Measurements from ENCODE around the gene SEC24B. TPM values are rescaled to one million over a fixed set of nuclear protein-coding genes. Genes with fewer than 3 reads are reported as not detected.

SEC24B gene
- total RNA-seq, 2 donors from 2014 or later, result 42.5 to 48.6 TPM

GRCh38 chr4:109588176-109588575 lies 154.6 kb downstream of the SEC24B start:
- Mint-ChIP-seq H3K9me3 (peaks cover 25% of the 10 kb centered on the region), H3K27ac (no peak overlapping the region), H3K4me3 (no peak overlapping the region), H3K4me1 (peaks cover 8% of the 10 kb centered on the region), H3K27me3 (ENCODE audit: insufficient read depth) (no peaks in the 10 kb centered on the region), H3K36me3 (ENCODE audit: low read depth) (peaks cover 4% of the 10 kb centered on the region)
- WGBS, 2 experiments (ENCODE audit: insufficient coverage in 1 of 2, insufficient read length in 1 of 2), result 94 to 97% methylated on average over 4 of the region's 4 CpGs
- no peak overlapping the region for H3K27ac ChIP-seq (ENCODE audit: low read depth, low read length)
- no peak for DNase-seq
- no peak overlapping the region for H3K9ac ChIP-seq (ENCODE audit: extremely low read depth, low read length, poor library complexity, severe bottlenecking)
- TF ChIP-seq, protein P1, sequence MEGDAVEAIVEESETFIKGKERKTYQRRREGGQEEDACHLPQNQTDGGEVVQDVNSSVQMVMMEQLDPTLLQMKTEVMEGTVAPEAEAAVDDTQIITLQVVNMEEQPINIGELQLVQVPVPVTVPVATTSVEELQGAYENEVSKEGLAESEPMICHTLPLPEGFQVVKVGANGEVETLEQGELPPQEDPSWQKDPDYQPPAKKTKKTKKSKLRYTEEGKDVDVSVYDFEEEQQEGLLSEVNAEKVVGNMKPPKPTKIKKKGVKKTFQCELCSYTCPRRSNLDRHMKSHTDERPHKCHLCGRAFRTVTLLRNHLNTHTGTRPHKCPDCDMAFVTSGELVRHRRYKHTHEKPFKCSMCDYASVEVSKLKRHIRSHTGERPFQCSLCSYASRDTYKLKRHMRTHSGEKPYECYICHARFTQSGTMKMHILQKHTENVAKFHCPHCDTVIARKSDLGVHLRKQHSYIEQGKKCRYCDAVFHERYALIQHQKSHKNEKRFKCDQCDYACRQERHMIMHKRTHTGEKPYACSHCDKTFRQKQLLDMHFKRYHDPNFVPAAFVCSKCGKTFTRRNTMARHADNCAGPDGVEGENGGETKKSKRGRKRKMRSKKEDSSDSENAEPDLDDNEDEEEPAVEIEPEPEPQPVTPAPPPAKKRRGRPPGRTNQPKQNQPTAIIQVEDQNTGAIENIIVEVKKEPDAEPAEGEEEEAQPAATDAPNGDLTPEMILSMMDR (conservative IDR thresholded peaks at IDR 0.05), result no peak
- H3K9me3 ChIP-seq (ENCODE audit: control insufficient read depth, low read length), result no peaks in the 10 kb centered on the region
- H3K27me3 ChIP-seq (ENCODE audit: control insufficient read depth, insufficient read depth, low read length, poor library complexity, severe bottlenecking), result no peaks in the 10 kb centered on the region
- H3K4me1 ChIP-seq (ENCODE audit: control insufficient read depth, insufficient read depth, low read length), result no peaks in the 10 kb centered on the region
- no peaks in the 10 kb centered on the region for H3K36me3 ChIP-seq (ENCODE audit: control insufficient read depth, insufficient read depth, low read length)
- H3K4me3 ChIP-seq (ENCODE audit: low read length), result no peak overlapping the region

GRCh38 chr4:109589119-109589518 lies 155.5 kb downstream of the SEC24B start:
- H3K4me3 Mint-ChIP-seq, result no peak overlapping the region
- WGBS, 2 experiments (ENCODE audit: insufficient coverage in 1 of 2, insufficient read length in 1 of 2), result 84 to 92% methylated on average over 2 of the region's 2 CpGs
- H3K9ac ChIP-seq (ENCODE audit: extremely low read depth, low read length, poor library complexity, severe bottlenecking), result no peak overlapping the region
- peak; percentile 46 for DNase-seq
- H3K27ac Mint-ChIP-seq, result peak overlapping the region; percentile 5
- no peaks in the 10 kb centered on the region for H3K36me3 ChIP-seq (ENCODE audit: control insufficient read depth, insufficient read depth, low read length)
- peaks cover 8% of the 10 kb centered on the region for H3K4me1 Mint-ChIP-seq
- peaks cover 4% of the 10 kb centered on the region for H3K36me3 Mint-ChIP-seq (ENCODE audit: low read depth)
- H3K27me3 Mint-ChIP-seq (ENCODE audit: insufficient read depth), result no peaks in the 10 kb centered on the region
- no peaks in the 10 kb centered on the region for H3K9me3 ChIP-seq (ENCODE audit: control insufficient read depth, low read length)
- no peaks in the 10 kb centered on the region for H3K27me3 ChIP-seq (ENCODE audit: control insufficient read depth, insufficient read depth, low read length, poor library complexity, severe bottlenecking)
- H3K4me1 ChIP-seq (ENCODE audit: control insufficient read depth, insufficient read depth, low read length), result no peaks in the 10 kb centered on the region
- TF ChIP-seq, protein P1 (conservative IDR thresholded peaks at IDR 0.05), result no peak
- H3K4me3 ChIP-seq (ENCODE audit: low read length), result no peak overlapping the region
- H3K9me3 Mint-ChIP-seq, result peaks cover 20% of the 10 kb centered on the region
- H3K27ac ChIP-seq (ENCODE audit: low read depth, low read length), result no peak overlapping the region

GRCh38 chr4:109589605-109590004 lies 156.0 kb downstream of the SEC24B start:
- no peaks in the 10 kb centered on the region for H3K27me3 ChIP-seq (ENCODE audit: control insufficient read depth, insufficient read depth, low read length, poor library complexity, severe bottlenecking)
- Mint-ChIP-seq H3K27ac (peak overlapping the region; percentile 5), H3K4me1 (peaks cover 8% of the 10 kb centered on the region), H3K36me3 (ENCODE audit: low read depth) (peaks cover 4% of the 10 kb centered on the region), H3K4me3 (no peak overlapping the region), H3K27me3 (ENCODE audit: insufficient read depth) (no peaks in the 10 kb centered on the region), H3K9me3 (peaks cover 20% of the 10 kb centered on the region)
- 79 to 92% methylated on average over 2 of the region's 2 CpGs for WGBS, 2 experiments (ENCODE audit: insufficient coverage in 1 of 2, insufficient read length in 1 of 2)
- no peak for DNase-seq
- TF ChIP-seq, protein P1 (conservative IDR thresholded peaks at IDR 0.05), result no peak
- no peak overlapping the region for H3K9ac ChIP-seq (ENCODE audit: extremely low read depth, low read length, poor library complexity, severe bottlenecking)
- H3K36me3 ChIP-seq (ENCODE audit: control insufficient read depth, insufficient read depth, low read length), result no peaks in the 10 kb centered on the region
- no peaks in the 10 kb centered on the region for H3K4me1 ChIP-seq (ENCODE audit: control insufficient read depth, insufficient read depth, low read length)
- H3K9me3 ChIP-seq (ENCODE audit: control insufficient read depth, low read length), result no peaks in the 10 kb centered on the region
- H3K4me3 ChIP-seq (ENCODE audit: low read length), result no peak overlapping the region
- H3K27ac ChIP-seq (ENCODE audit: low read depth, low read length), result no peak overlapping the region

Small RNAs within 50 kb of the gene (microRNA-seq; reads per million reads assigned to microRNA genes)
- 3.0 reads per million, percentile 20 among the genes with 10 or more reads in this experiment for gene MIR576 (ENCODE audit: borderline microRNAs expressed)

Other genes with a start within 250 kb of the SEC24B start
- 1 to 10 TPM; 4.0 to 6.2 TPM for gene COL25A1, start 131.2 kb upstream of the SEC24B start, total RNA-seq
- gene MCUB, start 126.4 kb downstream of the SEC24B start, total RNA-seq, result 1 to 10 TPM in 1 of 2 donors, under 1 TPM in 1; 1.00 to 5.2 TPM

Data from endodermal cell (in vitro differentiated cells).